ENCODE results near the gene HACE1. TPM values are rescaled to one million over a fixed set of nuclear protein-coding genes. Genes with fewer than 3 reads are reported as not detected.
"Not testable (repeated sequence)": the region's sequence is repeated elsewhere in the genome, so short reads cannot be mapped to it uniquely, and the experiment has no call there.

Gene HACE1
- total RNA-seq, 4 donors from 2014 or later = 14.7 to 25.5 (median 22.5) TPM

DNA sequence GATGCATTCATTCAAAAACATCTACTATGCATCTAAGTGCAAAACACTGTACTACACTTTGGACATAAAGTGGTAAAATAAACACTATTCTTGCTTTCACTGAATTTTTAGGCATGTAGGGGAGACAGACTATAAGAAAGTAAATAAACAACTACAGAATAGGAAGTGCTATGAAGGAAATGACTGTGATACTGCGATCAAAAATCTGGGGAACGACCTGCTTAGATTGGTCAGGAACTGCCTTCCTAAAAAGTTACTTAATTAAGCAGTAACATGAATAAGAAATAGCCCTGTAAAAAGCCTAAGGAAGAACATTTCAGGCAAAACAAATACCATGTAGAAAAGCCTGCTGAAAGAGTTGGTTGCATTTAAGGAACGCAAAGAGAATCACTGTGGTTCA, 50.6 kb downstream of the HACE1 start:
- no peak for ATAC-seq
- H3K27me3 ChIP-seq = no peaks in the 10 kb centered on the region
- no peaks in the 10 kb centered on the region for H3K4me1 ChIP-seq
- 77 to 82% methylated on average over 3 of the region's 3 CpGs for WGBS, 2 donors (ENCODE audit: low coverage in 1 of 2)
- H3K27ac ChIP-seq = no peak overlapping the region
- no peak overlapping the region for H3K4me3 ChIP-seq
- TF ChIP-seq POLR2A (IDR thresholded peaks at IDR 0.05) = no peak
- TF ChIP-seq POLR2AphosphoS5 (IDR thresholded peaks at IDR 0.05) = no peak
- no peak for TF ChIP-seq EP300 (IDR thresholded peaks at IDR 0.05)
- TF ChIP-seq, protein P1, sequence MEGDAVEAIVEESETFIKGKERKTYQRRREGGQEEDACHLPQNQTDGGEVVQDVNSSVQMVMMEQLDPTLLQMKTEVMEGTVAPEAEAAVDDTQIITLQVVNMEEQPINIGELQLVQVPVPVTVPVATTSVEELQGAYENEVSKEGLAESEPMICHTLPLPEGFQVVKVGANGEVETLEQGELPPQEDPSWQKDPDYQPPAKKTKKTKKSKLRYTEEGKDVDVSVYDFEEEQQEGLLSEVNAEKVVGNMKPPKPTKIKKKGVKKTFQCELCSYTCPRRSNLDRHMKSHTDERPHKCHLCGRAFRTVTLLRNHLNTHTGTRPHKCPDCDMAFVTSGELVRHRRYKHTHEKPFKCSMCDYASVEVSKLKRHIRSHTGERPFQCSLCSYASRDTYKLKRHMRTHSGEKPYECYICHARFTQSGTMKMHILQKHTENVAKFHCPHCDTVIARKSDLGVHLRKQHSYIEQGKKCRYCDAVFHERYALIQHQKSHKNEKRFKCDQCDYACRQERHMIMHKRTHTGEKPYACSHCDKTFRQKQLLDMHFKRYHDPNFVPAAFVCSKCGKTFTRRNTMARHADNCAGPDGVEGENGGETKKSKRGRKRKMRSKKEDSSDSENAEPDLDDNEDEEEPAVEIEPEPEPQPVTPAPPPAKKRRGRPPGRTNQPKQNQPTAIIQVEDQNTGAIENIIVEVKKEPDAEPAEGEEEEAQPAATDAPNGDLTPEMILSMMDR (IDR thresholded peaks at IDR 0.05) = no peak
- peaks cover 0 to 16% of the 10 kb centered on the region in 2 donors for H3K36me3 ChIP-seq
- H3K9me3 ChIP-seq = peaks cover 0 to 8% (median 0%) of the 10 kb centered on the region in 3 donors

DNA sequence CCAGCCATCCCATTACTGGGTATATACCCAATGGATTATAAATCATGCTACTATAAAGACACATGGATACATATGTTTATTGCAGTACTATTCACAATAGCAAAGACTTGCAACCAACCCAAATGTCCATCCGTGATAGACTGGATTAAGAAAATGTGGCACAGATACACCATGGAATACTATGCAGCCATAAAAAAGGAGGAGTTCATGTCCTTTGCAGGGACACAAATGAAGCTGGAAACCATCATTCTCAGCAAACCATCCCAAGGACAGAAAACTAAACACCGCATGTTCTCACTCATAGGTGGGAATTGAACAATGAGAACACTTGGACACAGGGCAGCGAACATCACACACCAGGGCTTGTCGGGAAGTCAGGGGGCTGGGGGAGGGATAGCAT, 54.4 kb downstream of the HACE1 start:
- WGBS, 2 donors (ENCODE audit: low coverage in 1 of 2) = 100% methylated on average over 2 to 4 of the region's 4 CpGs
- not testable (repeated sequence) for H3K9me3 ChIP-seq

DNA sequence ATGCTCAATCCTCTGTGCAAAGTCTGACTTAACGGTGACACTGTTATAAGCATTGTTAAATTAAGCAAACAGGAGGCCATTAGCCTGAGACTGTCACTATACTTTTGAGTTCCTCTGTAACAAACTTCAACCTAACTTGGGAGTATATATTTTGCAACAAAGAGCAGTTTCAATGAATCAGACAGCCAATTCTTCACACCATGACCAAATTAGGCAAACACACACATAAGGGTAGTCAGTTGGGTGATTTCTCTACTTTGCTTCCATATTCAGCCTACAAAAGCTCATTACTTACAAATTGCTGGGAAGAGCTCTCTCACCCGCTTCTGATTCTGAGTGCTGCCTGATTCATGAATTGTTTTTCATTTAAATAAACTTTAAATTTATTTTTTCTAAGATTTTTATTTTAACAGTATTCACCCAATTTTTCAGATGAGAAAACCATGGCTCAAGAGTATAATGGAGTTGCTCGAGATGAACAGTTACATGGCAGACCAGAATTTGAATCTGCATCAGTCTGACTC, 60.5 kb downstream of the HACE1 start:
- peaks cover 0 to 36% of the 10 kb centered on the region in 2 donors for H3K36me3 ChIP-seq
- no peaks in the 10 kb centered on the region for H3K9me3 ChIP-seq
- H3K27ac ChIP-seq = no peak overlapping the region
- H3K4me1 ChIP-seq = peaks cover 0 to 19% (median 0%) of the 10 kb centered on the region in 3 donors
- 91 to 100% methylated on average over 2 to 3 of the region's 3 CpGs for WGBS, 2 donors (ENCODE audit: low coverage in 1 of 2)
- H3K27me3 ChIP-seq = no peaks in the 10 kb centered on the region
- TF ChIP-seq POLR2A (IDR thresholded peaks at IDR 0.05) = no peak
- TF ChIP-seq, protein P1 (IDR thresholded peaks at IDR 0.05) = no peak
- no peak for TF ChIP-seq POLR2AphosphoS5 (IDR thresholded peaks at IDR 0.05)
- TF ChIP-seq EP300 (IDR thresholded peaks at IDR 0.05) = no peak
- no peak for ATAC-seq
- H3K4me3 ChIP-seq = no peak overlapping the region

More for the DNA sequence above, 54.4 kb downstream of the HACE1 start:
- peaks cover 0 to 28% of the 10 kb centered on the region in 2 donors for H3K36me3 ChIP-seq
- not testable (repeated sequence) for H3K4me1 ChIP-seq, H3K27ac ChIP-seq, H3K27me3 ChIP-seq, H3K4me3 ChIP-seq, ATAC-seq

DNA sequence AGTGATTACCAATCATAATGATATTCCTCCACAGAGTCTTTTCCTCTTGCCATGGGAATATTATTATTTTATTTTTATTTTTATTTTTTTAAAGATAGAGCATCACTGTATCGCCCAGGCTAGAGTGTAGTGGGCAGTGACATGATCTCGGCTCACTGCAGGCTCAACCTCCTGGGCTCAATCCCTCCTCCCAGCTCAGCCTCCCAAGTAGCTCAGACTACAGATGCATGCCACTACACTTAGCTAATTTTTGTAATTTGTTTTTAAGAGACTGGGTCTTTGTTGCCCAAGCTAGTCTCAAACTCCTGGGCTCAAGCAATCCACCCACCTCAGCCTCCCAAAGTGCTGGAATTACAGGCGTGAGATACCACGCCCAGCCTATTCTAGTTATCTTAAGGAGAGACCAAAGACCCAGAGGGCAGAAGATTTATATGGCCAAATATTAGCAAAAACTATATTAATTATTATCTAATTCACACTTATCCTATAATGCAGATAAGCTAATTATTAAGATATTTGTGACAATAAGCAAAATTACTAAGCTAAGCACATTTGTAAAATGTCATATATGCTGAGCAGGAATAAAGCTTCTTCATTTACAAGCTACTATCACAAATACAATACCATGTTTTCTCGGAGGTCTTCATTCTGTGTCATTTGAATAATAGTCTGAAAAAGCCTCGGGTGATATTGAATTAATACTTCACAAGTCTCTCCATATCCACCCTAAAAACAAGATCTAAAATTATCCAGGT, 63.5 kb downstream of the HACE1 start:
- H3K27me3 ChIP-seq = no peaks in the 10 kb centered on the region
- TF ChIP-seq POLR2AphosphoS5 (IDR thresholded peaks at IDR 0.05) = no peak
- no peak for TF ChIP-seq EP300 (IDR thresholded peaks at IDR 0.05)
- TF ChIP-seq POLR2A (IDR thresholded peaks at IDR 0.05) = no peak
- TF ChIP-seq, protein P1 (IDR thresholded peaks at IDR 0.05) = no peak
- H3K36me3 ChIP-seq = peaks cover 0 to 52% of the 10 kb centered on the region in 2 donors
- no peaks in the 10 kb centered on the region for H3K9me3 ChIP-seq
- ATAC-seq = no peak
- H3K4me1 ChIP-seq = peaks cover 0 to 19% (median 0%) of the 10 kb centered on the region in 3 donors
- no peak overlapping the region for H3K4me3 ChIP-seq
- no peak overlapping the region for H3K27ac ChIP-seq
- WGBS, 2 donors (ENCODE audit: low coverage in 1 of 2) = 84 to 89% methylated on average over 4 to 6 of the region's 6 CpGs

DNA sequence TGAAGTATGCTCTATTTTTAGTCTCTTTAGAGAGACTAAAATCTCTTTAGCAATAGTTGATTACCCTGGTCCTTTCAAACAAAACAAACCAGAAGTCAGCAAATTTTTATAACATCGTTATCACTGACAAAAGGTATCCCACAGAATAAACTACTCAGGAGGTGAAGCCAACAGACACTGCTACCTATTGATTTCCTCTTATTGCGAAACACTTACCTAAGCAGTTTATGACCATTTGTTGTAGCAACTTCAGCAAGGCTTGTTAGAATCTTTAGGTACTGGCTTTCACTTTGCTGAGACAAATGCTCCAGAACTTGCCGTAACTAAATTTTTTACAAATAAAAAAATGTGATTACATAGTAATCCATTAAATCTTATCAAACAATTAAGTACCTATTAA, 64.4 kb downstream of the HACE1 start:
- Histone ChIP-seq H3K36me3 (peaks cover 0 to 45% of the 10 kb centered on the region in 2 donors), H3K9me3 (no peaks in the 10 kb centered on the region), H3K4me1 (peaks cover 0 to 19% (median 0%) of the 10 kb centered on the region in 3 donors), H3K27me3 (no peaks in the 10 kb centered on the region), H3K27ac (no peak overlapping the region), H3K4me3 (no peak overlapping the region)
- no peak for ATAC-seq
- TF ChIP-seq POLR2A (IDR thresholded peaks at IDR 0.05) = no peak
- no peak for TF ChIP-seq POLR2AphosphoS5 (IDR thresholded peaks at IDR 0.05)
- TF ChIP-seq, protein P1 (IDR thresholded peaks at IDR 0.05) = no peak
- TF ChIP-seq EP300 (IDR thresholded peaks at IDR 0.05) = no peak
- 83 to 97% methylated on average over 3 of the region's 3 CpGs for WGBS, 2 donors (ENCODE audit: low coverage in 1 of 2)

Measured in gastroesophageal sphincter (tissue), 4 donors.